HEK293 (cell line): ENCODE measurements around the gene VKORC1.

Experiments used
- YY1 ChIP-seq: fragments of 450-650 bp; formaldehyde crosslinking; IDR thresholded peaks from 2 replicates; pipeline ENCODE4 v1.5.1; 2018; ENCODE audit warnings: missing biosample characterization, missing genetic modification characterization
- ZBTB21 ChIP-seq: fragments of 450-650 bp; formaldehyde crosslinking; IDR thresholded peaks from 2 replicates; pipeline ENCODE4 v1.5.1; 2017; ENCODE audit warnings: missing biosample characterization, missing genetic modification characterization
- ZBTB26 ChIP-seq: fragments of 450-650 bp; formaldehyde crosslinking; optimal IDR thresholded peaks from 2 replicates; pipeline ENCODE3; 2016; ENCODE audit warnings: missing biosample characterization, mild to moderate bottlenecking, missing genetic modification characterization
- ZNF514 ChIP-seq: fragments of 450-650 bp; formaldehyde crosslinking; IDR thresholded peaks from 2 replicates; pipeline ENCODE4 v1.5.1; 2016; ENCODE audit warnings: missing biosample characterization, missing genetic modification characterization
- ZNF530 ChIP-seq: fragments of 450-650 bp; formaldehyde crosslinking; IDR thresholded peaks from 2 replicates; pipeline ENCODE4 v1.5.1; 2016; ENCODE audit warnings: low read depth, missing biosample characterization, missing genetic modification characterization
- ZNF561 ChIP-seq: fragments of 450-650 bp; IDR thresholded peaks from 2 replicates; pipeline ENCODE4 v1.5.1; 2018; ENCODE audit warnings: missing biosample characterization, missing genetic modification characterization, borderline replicate concordance
- ZNF704 ChIP-seq: fragments of 450-650 bp; formaldehyde crosslinking; IDR thresholded peaks from 2 replicates; pipeline ENCODE4 v1.5.1; 2016; ENCODE audit warnings: missing biosample characterization, missing genetic modification characterization
- TF ChIP-seq, protein P1 (sequence below): fragments of 450-650 bp; formaldehyde crosslinking; IDR thresholded peaks from 2 replicates; pipeline ENCODE4 v1.5.1; 2016; ENCODE audit warnings: missing biosample characterization, missing genetic modification characterization
- TF ChIP-seq, protein P2 (sequence below): fragments of 450-650 bp; formaldehyde crosslinking; IDR thresholded peaks from 2 replicates; pipeline ENCODE4 v1.5.1; 2016; ENCODE audit warnings: missing biosample characterization, missing genetic modification characterization, low read depth
- TF ChIP-seq, protein P3 (sequence below): fragments of 450-650 bp; formaldehyde crosslinking; IDR thresholded peaks from 2 replicates; pipeline ENCODE4 v1.5.1; 2016; ENCODE audit warnings: missing biosample characterization, missing genetic modification characterization
- TF ChIP-seq, protein P4 (sequence below): fragments of 450-650 bp; formaldehyde crosslinking; IDR thresholded peaks from 2 replicates; pipeline ENCODE4 v1.5.1; 2016; ENCODE audit warnings: missing biosample characterization, missing genetic modification characterization

DNA sequence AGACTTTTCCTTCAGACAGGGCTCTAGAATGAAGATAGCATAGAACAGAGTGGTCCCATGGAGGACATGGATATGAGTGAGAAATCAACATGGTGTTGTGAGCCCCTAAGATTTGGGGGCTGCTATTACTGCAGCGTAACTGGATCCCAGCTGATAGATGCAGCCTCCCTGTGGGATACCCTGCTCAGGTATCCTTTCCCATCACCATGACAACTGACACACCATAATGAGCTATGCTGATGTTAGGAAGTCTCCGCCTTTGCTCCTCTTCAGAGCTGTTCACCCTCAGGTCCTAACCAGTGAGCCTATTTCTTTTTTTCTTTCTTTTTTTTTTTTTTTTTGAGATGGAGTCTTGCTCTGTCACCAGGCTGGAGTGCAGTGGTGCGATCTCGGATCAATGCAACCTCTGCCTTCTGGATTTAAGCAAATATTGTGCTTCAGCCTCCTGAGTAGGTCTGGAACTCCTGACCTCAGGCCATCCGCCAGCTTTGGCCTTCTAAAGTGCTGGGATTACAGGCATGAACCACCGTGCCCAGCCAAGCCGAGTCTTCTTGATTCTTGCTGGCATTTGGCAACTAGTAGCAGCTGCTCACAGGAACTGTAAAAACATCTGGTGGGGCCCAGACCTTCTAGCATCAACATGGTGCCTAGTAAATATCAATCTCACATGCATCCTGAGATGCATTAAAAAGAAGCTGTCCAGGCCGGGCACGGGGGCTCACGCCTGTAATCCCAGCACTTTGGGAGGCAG lies 44.1 kb downstream of the VKORC1 start:
- TF ChIP-seq YY1: no peak
- TF ChIP-seq, protein P1, sequence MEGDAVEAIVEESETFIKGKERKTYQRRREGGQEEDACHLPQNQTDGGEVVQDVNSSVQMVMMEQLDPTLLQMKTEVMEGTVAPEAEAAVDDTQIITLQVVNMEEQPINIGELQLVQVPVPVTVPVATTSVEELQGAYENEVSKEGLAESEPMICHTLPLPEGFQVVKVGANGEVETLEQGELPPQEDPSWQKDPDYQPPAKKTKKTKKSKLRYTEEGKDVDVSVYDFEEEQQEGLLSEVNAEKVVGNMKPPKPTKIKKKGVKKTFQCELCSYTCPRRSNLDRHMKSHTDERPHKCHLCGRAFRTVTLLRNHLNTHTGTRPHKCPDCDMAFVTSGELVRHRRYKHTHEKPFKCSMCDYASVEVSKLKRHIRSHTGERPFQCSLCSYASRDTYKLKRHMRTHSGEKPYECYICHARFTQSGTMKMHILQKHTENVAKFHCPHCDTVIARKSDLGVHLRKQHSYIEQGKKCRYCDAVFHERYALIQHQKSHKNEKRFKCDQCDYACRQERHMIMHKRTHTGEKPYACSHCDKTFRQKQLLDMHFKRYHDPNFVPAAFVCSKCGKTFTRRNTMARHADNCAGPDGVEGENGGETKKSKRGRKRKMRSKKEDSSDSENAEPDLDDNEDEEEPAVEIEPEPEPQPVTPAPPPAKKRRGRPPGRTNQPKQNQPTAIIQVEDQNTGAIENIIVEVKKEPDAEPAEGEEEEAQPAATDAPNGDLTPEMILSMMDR: no peak
- TF ChIP-seq, protein P2, sequence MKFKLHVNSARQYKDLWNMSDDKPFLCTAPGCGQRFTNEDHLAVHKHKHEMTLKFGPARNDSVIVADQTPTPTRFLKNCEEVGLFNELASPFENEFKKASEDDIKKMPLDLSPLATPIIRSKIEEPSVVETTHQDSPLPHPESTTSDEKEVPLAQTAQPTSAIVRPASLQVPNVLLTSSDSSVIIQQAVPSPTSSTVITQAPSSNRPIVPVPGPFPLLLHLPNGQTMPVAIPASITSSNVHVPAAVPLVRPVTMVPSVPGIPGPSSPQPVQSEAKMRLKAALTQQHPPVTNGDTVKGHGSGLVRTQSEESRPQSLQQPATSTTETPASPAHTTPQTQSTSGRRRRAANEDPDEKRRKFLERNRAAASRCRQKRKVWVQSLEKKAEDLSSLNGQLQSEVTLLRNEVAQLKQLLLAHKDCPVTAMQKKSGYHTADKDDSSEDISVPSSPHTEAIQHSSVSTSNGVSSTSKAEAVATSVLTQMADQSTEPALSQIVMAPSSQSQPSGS (tag by site-specific recombination): no peak
- no peak for TF ChIP-seq ZNF704 (tag by site-specific recombination)
- TF ChIP-seq, protein P3, sequence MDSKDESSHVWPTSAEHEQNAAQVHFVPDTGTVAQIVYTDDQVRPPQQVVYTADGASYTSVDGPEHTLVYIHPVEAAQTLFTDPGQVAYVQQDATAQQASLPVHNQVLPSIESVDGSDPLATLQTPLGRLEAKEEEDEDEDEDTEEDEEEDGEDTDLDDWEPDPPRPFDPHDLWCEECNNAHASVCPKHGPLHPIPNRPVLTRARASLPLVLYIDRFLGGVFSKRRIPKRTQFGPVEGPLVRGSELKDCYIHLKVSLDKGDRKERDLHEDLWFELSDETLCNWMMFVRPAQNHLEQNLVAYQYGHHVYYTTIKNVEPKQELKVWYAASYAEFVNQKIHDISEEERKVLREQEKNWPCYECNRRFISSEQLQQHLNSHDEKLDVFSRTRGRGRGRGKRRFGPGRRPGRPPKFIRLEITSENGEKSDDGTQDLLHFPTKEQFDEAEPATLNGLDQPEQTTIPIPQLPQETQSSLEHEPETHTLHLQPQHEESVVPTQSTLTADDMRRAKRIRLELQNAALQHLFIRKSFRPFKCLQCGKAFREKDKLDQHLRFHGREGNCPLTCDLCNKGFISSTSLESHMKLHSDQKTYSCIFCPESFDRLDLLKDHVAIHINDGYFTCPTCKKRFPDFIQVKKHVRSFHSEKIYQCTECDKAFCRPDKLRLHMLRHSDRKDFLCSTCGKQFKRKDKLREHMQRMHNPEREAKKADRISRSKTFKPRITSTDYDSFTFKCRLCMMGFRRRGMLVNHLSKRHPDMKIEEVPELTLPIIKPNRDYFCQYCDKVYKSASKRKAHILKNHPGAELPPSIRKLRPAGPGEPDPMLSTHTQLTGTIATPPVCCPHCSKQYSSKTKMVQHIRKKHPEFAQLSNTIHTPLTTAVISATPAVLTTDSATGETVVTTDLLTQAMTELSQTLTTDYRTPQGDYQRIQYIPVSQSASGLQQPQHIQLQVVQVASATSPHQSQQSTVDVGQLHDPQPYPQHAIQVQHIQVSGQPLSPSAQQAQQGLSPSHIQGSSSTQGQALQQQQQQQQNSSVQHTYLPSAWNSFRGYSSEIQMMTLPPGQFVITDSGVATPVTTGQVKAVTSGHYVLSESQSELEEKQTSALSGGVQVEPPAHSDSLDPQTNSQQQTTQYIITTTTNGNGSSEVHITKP (tag by site-specific recombination): no peak
- no peak for TF ChIP-seq ZBTB21 (tag by site-specific recombination)
- TF ChIP-seq, protein P4, sequence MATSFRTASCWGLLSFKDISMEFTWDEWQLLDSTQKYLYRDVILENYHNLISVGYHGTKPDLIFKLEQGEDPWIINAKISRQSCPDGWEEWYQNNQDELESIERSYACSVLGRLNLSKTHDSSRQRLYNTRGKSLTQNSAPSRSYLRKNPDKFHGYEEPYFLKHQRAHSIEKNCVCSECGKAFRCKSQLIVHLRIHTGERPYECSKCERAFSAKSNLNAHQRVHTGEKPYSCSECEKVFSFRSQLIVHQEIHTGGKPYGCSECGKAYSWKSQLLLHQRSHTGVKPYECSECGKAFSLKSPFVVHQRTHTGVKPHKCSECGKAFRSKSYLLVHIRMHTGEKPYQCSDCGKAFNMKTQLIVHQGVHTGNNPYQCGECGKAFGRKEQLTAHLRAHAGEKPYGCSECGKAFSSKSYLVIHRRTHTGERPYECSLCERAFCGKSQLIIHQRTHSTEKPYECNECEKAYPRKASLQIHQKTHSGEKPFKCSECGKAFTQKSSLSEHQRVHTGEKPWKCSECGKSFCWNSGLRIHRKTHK (tag by site-specific recombination): no peak
- no peak for TF ChIP-seq ZBTB26
- TF ChIP-seq ZNF514 (tag by site-specific recombination): no peak
- TF ChIP-seq ZNF561 (tag by site-specific recombination): no peak
- TF ChIP-seq ZNF530 (tag by site-specific recombination): no peak
